HepG2 (cell line): Measurements from ENCODE around the gene CCT4. TPM values are rescaled to one million over a fixed set of nuclear protein-coding genes. Genes with fewer than 3 reads are reported as not detected.

ENCODE experiments used
- ATAC-seq: fragments of 200-7000 bp; cut with Tn5 transposase; 3 replicates; pipeline ENCODE4 v1.9.1; 2020; ENCODE audit warnings: mild to moderate bottlenecking, moderate library complexity
- BruUV-seq: library from RNA; stranded (reverse); fragments of 400-500 nt; replicated peaks from 2 replicates; lab custom pipeline; 2021; lab: Mats Ljungman, UMichigan
- CTCF ChIA-PET: fragments of 300-600 bp; formaldehyde crosslinking; extraction: SDS; loops from one replicate; lab custom pipeline; 2021; ENCODE audit warnings: low total read pairs, inconsistent platforms, low intra/inter-chr PET ratio; lab: Yijun Ruan, JAX
- POLR2A ChIA-PET: fragments of 350-600 bp; sonication (Branson Sonifier 250); formaldehyde crosslinking; loops from one replicate; lab custom pipeline; 2020; ENCODE audit warnings: antibody characterized with exemption, inconsistent platforms; lab: Yijun Ruan, JAX
- DNase-seq: peaks from one replicate; pipeline ENCODE4 v3.0.0-alpha.2; 2015; ENCODE audit warnings: low spot score
- FAIRE-seq: peaks from 3 replicates; lab custom pipeline; 2011; peaks lifted over from hg19 to GRCh38; lab: Jason Lieb, UNC
- H2AFZ ChIP-seq: one replicate; pipeline ENCODE4 v1.6.1; 2011; ENCODE audit warnings: low read length, inconsistent platforms
- H3K27ac ChIP-seq: fragments of 300-600 bp; 3 replicates; pipeline ENCODE4 v1.8.0; 2011; ENCODE audit warnings: mixed run types, mild to moderate bottlenecking, mixed read lengths, low read length, inconsistent platforms; ENCODE audit not compliant: insufficient read depth; ENCODE audit errors: extremely low read length
- H3K27me3 ChIP-seq, 2 experiments: fragments of 200-600 bp in 1 of 2; 2 replicates in 1 of 2; 3 replicates in 1 of 2; pipeline versions ENCODE4 v1.6.0 to v1.8.0; 2011; ENCODE audit warnings: low read length in 2 of 2, mild to moderate bottlenecking in 2 of 2, moderate library complexity in 2 of 2, inconsistent platforms in 1 of 2; ENCODE audit not compliant: insufficient read depth in 2 of 2, control insufficient read depth in 1 of 2
- H3K36me3 ChIP-seq, 2 experiments: fragments of 200-600 bp in 1 of 2; replicated peaks in 1 of 2; 2 replicates in 1 of 2; 3 replicates in 1 of 2; pipeline versions ENCODE4 v1.5.1 to v1.8.0; 2011; ENCODE audit warnings: low read length in 2 of 2, inconsistent platforms in 1 of 2; ENCODE audit not compliant: insufficient read depth in 2 of 2, control insufficient read depth in 1 of 2
- H3K4me1 ChIP-seq: 2 replicates; pipeline ENCODE4 v1.5.1; 2012; ENCODE audit warnings: low read length, inconsistent platforms; ENCODE audit not compliant: insufficient read depth
- H3K4me2 ChIP-seq: 2 replicates; pipeline ENCODE4 v1.6.0; 2011; ENCODE audit warnings: low read depth, low read length, inconsistent platforms
- H3K4me3 ChIP-seq, 3 experiments: fragments of 200-600 bp in 1 of 3; sonication (generic), shearing (Covaris generic) in 1 of 3; replicated peaks in 1 of 3; 2 replicates each; pipeline ENCODE4 v1.5.1; 2011 to 2016; ENCODE audit warnings: low read length in 3 of 3, inconsistent platforms in 2 of 3, low read depth in 2 of 3, mild to moderate bottlenecking in 2 of 3, control low read depth in 1 of 3, mixed read lengths in 1 of 3; ENCODE audit not compliant: insufficient read depth in 1 of 3
- H3K79me2 ChIP-seq: one replicate; pipeline ENCODE4 v1.6.1; 2011; ENCODE audit warnings: low read length, inconsistent platforms; ENCODE audit not compliant: insufficient read depth
- H3K9ac ChIP-seq: 2 replicates; pipeline ENCODE4 v1.6.0; 2011; ENCODE audit warnings: mild to moderate bottlenecking, low read depth, low read length, inconsistent platforms; ENCODE audit not compliant: insufficient read depth
- H3K9me3 ChIP-seq: 2 replicates; pipeline ENCODE4 v1.5.1; 2012; ENCODE audit warnings: mild to moderate bottlenecking, low read length
- H4K20me1 ChIP-seq: 2 replicates; pipeline ENCODE4 v1.6.0; 2011; ENCODE audit warnings: inconsistent platforms, mild to moderate bottlenecking, low read length, moderate library complexity; ENCODE audit not compliant: insufficient read depth
- AGO2 ChIP-seq: fragments of 200-400 bp; formaldehyde crosslinking; optimal IDR thresholded peaks from 2 replicates; pipeline ENCODE3; 2017; ENCODE audit warnings: mild to moderate bottlenecking, low read depth, low read length, moderate library complexity
- ATF7-NPFF ChIP-seq: sonication (generic); formaldehyde crosslinking; IDR thresholded peaks from 2 replicates; pipeline ENCODE4 v1.8.1; 2023; ENCODE audit warnings: mild to moderate bottlenecking, low read depth, missing genetic modification reagents, moderate library complexity
- FOXO4 ChIP-seq: sonication (generic); formaldehyde crosslinking; conservative IDR thresholded peaks from 2 replicates; pipeline ENCODE4 v1.8.1; 2023; ENCODE audit warnings: missing genetic modification reagents
- PAF1 ChIP-seq: IDR thresholded peaks from 2 replicates; pipeline ENCODE4 v1.6.1; 2016; ENCODE audit warnings: missing genetic modification reagents, missing compliant biosample characterization
- POLR2A ChIP-seq, 2 experiments: IDR thresholded peaks; 2 replicates each; pipeline ENCODE4 v1.6.1; 2011; ENCODE audit warnings: low read depth in 2 of 2, low read length in 2 of 2, mild to moderate bottlenecking in 1 of 2, moderate library complexity in 1 of 2; ENCODE audit not compliant: insufficient read depth in 1 of 2
- POLR2AphosphoS5 ChIP-seq: IDR thresholded peaks from 2 replicates; pipeline ENCODE4 v1.6.1; 2012; ENCODE audit warnings: low read depth, low read length
- RFX5 ChIP-seq: IDR thresholded peaks from 2 replicates; pipeline ENCODE4 v1.6.1; 2011; ENCODE audit warnings: low read depth, low read length, improper control_type of control experiment
- SSRP1 ChIP-seq: IDR thresholded peaks from 2 replicates; pipeline ENCODE4 v1.6.1; 2016; ENCODE audit warnings: control low read depth
- ZNF709 ChIP-seq: sonication (generic); formaldehyde crosslinking; IDR thresholded peaks from 2 replicates; pipeline ENCODE4 v1.5.0; 2020; ENCODE audit warnings: mild to moderate bottlenecking, missing genetic modification reagents
- WGBS: methylation state at CpG from one replicate; pipeline ENCODE4 v1.1.6; 2017; ENCODE audit warnings: low lambda C conversion rate; 5-methylcytosine and 5-hydroxymethylcytosine counted together
- in situ Hi-C: cut with HindIII; loops from 2 replicates; pipeline ENCODE4 v1.10.0; 2017; ENCODE audit warnings: low pct_unique_long_range_greater_than_20kb; ENCODE audit not compliant: extremely low pct_ligation_motif_present
- intact Hi-C: fragments of 100-400 bp; cut with micrococcal nuclease; formaldehyde crosslinking; loops from one replicate; pipeline ENCODE4 v1.10.0; 2022; ENCODE audit not compliant: unreplicated experiment
- polyA plus RNA-seq, 8 experiments: library from polyadenylated mRNA; depleted of rRNA in 3 of 8; stranded (reverse) in 7 of 8; unstranded in 1 of 8; fragments of >200 nt; fragmentation: Illumina TruSeq in 4 of 8; extraction: Trizol in 4 of 8; gene quantifications; 2 replicates each; pipeline versions ENCODE4 v1.2.1 to v1.2.3, GENCODE V29; 2011 to 2016; ENCODE audit warnings: low read depth in 4 of 8, missing spikeins in 1 of 8, mixed read lengths in 1 of 8; ENCODE audit not compliant: insufficient read depth in 1 of 8
- total RNA-seq, 5 experiments: library from RNA; depleted of rRNA; stranded (reverse); fragments of >200 nt; fragmentation: Illumina TruSeq; extraction: Trizol; gene quantifications; 2 replicates each; pipeline ENCODE4 v1.2.3, GENCODE V29; 2016; ENCODE audit warnings: low read depth in 1 of 5
- TF ChIP-seq, protein P1 (sequence below): sonication (generic); formaldehyde crosslinking; IDR thresholded peaks from 2 replicates; pipeline ENCODE4 v1.8.1; 2023; ENCODE audit warnings: mild to moderate bottlenecking, moderate library complexity, missing genetic modification reagents

Gene CCT4
- total and polyA plus RNA-seq, 2 of the 13 experiments (the other 11 are each of a cell fraction or from before 2014, with no cell fraction given): 138 to 340 TPM

DNA sequence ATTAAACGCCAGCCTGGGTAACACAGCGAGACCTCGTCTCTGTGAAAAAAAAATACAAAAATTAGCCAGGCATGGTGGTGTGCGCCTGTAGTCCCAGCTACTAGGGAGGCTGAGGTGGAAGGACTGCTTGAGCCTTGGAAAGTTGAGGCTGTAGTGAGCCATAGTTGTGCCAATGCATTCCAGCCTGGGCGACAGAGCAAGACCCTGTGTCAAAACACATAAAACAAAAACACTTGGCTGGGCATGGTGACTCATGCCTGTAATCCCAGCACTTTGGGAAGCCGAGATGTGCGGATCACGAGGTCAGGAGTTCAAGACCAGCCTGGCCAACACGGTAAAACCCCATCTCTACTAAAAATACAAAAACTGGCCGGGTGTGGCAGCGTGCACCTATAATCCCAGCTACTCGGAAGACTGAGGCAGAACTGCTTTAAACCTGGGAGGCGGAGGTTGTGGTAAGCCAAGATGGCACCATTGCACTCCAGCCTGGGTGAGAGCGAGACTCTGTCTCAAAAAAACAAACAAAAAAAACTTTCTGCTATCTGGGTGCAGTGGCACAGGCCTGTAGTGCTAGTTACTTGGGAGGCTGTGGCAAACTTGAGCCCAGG lies 21.9 kb downstream of the CCT4 start (continued):
- TF ChIP-seq POLR2AphosphoS5: peak; percentile 18; the same call in 1 of the 2 replicates
- peak; percentile 72; the same call in 1 of the 2 replicates for TF ChIP-seq SSRP1
- TF ChIP-seq POLR2A (IDR thresholded peaks at IDR 0.05; ENCODE audit: insufficient read depth in 1 of 2, low read depth in 2 of 2, low read length in 2 of 2): peak in 1 of 2 experiments; percentile 14; a peak in 1 of 4 replicates
- TF ChIP-seq FOXO4 (CRISPR knock-in tag): 0 out of 2 replicates have a peak, but pooled peaks have one; percentile 38
- TF ChIP-seq AGO2: peak; percentile 7
- 0 out of 2 replicates have a peak, but pooled peaks have one; percentile 22 for TF ChIP-seq ATF7-NPFF (CRISPR knock-in tag)
- TF ChIP-seq, protein P1, sequence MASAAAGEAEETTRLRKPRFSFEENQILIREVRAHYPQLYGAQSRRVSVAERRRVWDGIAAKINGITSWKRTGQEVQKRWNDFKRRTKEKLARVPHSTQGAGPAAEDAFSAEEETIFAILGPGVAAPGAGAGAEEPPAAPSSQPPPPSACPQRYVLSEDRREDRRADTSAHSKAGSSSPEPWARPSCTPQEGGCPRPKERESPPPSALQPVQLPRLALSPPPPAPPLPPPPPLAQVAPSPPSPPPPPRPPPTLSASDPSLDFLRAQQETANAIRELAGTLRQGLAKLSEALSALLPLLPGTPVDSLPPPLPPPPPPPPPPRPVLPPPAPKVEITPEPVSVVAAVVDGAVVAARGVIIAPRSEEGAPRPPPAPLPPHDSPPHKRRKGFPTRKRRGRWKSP (CRISPR knock-in tag): 0 out of 2 replicates have a peak, but pooled peaks have one; percentile 21
- TF ChIP-seq PAF1 (CRISPR knock-in tag): peak; percentile 73; the same call in 1 of the 2 replicates
- TF ChIP-seq, all 625 proteins: peak for 15; not testable (repeated sequence) for 610

DNA sequence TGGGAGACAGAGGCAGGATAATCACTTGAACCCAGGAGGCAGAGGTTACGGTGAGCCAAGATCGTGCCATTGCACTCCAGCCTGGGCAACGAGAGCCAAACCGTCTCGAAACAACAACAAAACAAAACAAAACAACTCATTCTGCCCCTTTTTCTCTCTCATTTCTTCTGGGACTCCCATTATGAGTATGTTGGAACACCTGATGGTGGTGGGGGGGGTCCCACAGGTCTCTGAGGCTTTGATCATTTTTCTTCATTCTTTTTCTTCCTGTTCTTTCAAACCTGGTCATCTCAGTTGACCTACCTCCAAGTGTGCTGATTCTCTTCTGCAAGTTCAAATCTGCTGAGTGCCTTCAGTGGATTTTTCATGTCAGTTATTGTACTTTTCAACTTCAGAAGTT lies 26.4 kb downstream of the CCT4 start:
- Histone ChIP-seq H4K20me1 (no peaks in the 10 kb centered on the region), H3K4me3 (no peak overlapping the region), H3K27me3 (no peaks in the 10 kb centered on the region), H3K4me1 (no peaks in the 10 kb centered on the region), H3K79me2 (no peaks in the 10 kb centered on the region), H2AFZ (no peak overlapping the region), H3K9me3 (no peaks in the 10 kb centered on the region), H3K27ac (no peak overlapping the region), H3K4me2 (no peak overlapping the region), H3K9ac (no peak overlapping the region), H3K36me3 (peaks cover 4 to 14% of the 10 kb centered on the region in 2 experiments; a peak in 4 of 5 replicates)
- DNase-seq (no peak), FAIRE-seq (no peak), ATAC-seq (no peak)
- no TSS peak for BruUV-seq
- ChIA-PET CTCF (no interaction called here), POLR2A (no interaction called here)
- intact Hi-C loops (no loop called here), in situ Hi-C loops (no loop called here)
- no peak for TF ChIP-seq RFX5
- peak; percentile 89 for TF ChIP-seq ZNF709
- WGBS: 84% methylated on average over 5 of the region's 5 CpGs
